Measurements from ENCODE around the gene TMEM205.

- no peak for TF ChIP-seq POLR2A (IDR thresholded peaks at IDR 0.05)
- TF ChIP-seq, protein P1, sequence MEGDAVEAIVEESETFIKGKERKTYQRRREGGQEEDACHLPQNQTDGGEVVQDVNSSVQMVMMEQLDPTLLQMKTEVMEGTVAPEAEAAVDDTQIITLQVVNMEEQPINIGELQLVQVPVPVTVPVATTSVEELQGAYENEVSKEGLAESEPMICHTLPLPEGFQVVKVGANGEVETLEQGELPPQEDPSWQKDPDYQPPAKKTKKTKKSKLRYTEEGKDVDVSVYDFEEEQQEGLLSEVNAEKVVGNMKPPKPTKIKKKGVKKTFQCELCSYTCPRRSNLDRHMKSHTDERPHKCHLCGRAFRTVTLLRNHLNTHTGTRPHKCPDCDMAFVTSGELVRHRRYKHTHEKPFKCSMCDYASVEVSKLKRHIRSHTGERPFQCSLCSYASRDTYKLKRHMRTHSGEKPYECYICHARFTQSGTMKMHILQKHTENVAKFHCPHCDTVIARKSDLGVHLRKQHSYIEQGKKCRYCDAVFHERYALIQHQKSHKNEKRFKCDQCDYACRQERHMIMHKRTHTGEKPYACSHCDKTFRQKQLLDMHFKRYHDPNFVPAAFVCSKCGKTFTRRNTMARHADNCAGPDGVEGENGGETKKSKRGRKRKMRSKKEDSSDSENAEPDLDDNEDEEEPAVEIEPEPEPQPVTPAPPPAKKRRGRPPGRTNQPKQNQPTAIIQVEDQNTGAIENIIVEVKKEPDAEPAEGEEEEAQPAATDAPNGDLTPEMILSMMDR (IDR thresholded peaks at IDR 0.05) = no peak
Observed at GRCh38 chr19:11370744-11371143, 24.7 kb upstream of the TMEM205 start.

All from adrenal gland (tissue), 5 donors.